T-helper 17 cell (primary cell): ENCODE measurements around the gene CCDC182. TPM values are rescaled to one million over a fixed set of nuclear protein-coding genes. Genes with fewer than 3 reads are reported as not detected.

Source experiments
- ATAC-seq: fragments of 150-1000 bp; cut with Tn5 transposase; 2 replicates; pipeline ENCODE4 v1.10.0; 2021; ENCODE audit warnings: mild to moderate bottlenecking, moderate library complexity
- DNase-seq, 3 donors: peaks; one replicate each; pipeline versions ENCODE4 v3.0.0 to v3.0.0-alpha.2; 2020 to 2021
- H3K9me3 ChIP-seq: one replicate; pipeline ENCODE4 v1.7.0; 2013; ENCODE audit warnings: low read length, mild to moderate bottlenecking; ENCODE audit not compliant: control insufficient read depth, poor library complexity, severe bottlenecking
- H3K27ac Mint-ChIP-seq: one replicate; pipeline ENCODE4 v1.8.0; 2022; ENCODE audit warnings: mild to moderate bottlenecking, moderate library complexity, mixed read lengths
- H3K27me3 Mint-ChIP-seq: one replicate; pipeline ENCODE4 v1.8.0; 2022; ENCODE audit warnings: mixed read lengths
- H3K36me3 Mint-ChIP-seq: one replicate; pipeline ENCODE4 v1.8.0; 2022; ENCODE audit warnings: low read depth, mixed read lengths
- H3K4me1 Mint-ChIP-seq: one replicate; pipeline ENCODE4 v1.8.0; 2022; ENCODE audit warnings: mild to moderate bottlenecking, mixed read lengths
- H3K4me3 Mint-ChIP-seq: one replicate; pipeline ENCODE4 v1.8.0; 2022; ENCODE audit warnings: mild to moderate bottlenecking, moderate library complexity, mixed read lengths
- total RNA-seq, 4 donors: library from RNA in 2 of 4; stranded (reverse) in 2 of 4; gene quantifications; one replicate each; pipeline ENCODE4 v1.2.3 and lab custom pipeline; 2022 to 2026

CCDC182 gene
- total RNA-seq, 2 donors from 2014 or later: not detected

GRCh38 chr17:57773557-57773956 lies 28.5 kb upstream of the CCDC182 start:
- no peaks in the 10 kb centered on the region for H3K9me3 ChIP-seq
- DNase-seq (no peak), ATAC-seq (no peak)
- H3K27ac Mint-ChIP-seq: no peak overlapping the region
- H3K4me3 Mint-ChIP-seq: no peak overlapping the region
- H3K36me3 Mint-ChIP-seq: peaks cover 7% of the 10 kb centered on the region
- H3K4me1 Mint-ChIP-seq: no peaks in the 10 kb centered on the region
- H3K27me3 Mint-ChIP-seq: peaks cover 89% of the 10 kb centered on the region

GRCh38 chr17:57772774-57773173 lies 27.7 kb upstream of the CCDC182 start:
- H3K36me3 Mint-ChIP-seq: peaks cover 7% of the 10 kb centered on the region
- no peak for DNase-seq
- H3K9me3 ChIP-seq: no peaks in the 10 kb centered on the region
- ATAC-seq: no peak
- H3K4me1 Mint-ChIP-seq: no peaks in the 10 kb centered on the region
- H3K27me3 Mint-ChIP-seq: peaks cover 89% of the 10 kb centered on the region
- H3K4me3 Mint-ChIP-seq: no peak overlapping the region
- no peak overlapping the region for H3K27ac Mint-ChIP-seq

GRCh38 chr17:57767561-57767960 lies 22.5 kb upstream of the CCDC182 start:
- ATAC-seq (no peak), DNase-seq (no peak)
- H3K9me3 ChIP-seq: no peaks in the 10 kb centered on the region
- peaks cover 4% of the 10 kb centered on the region for H3K4me1 Mint-ChIP-seq
- H3K36me3 Mint-ChIP-seq: peaks cover 3% of the 10 kb centered on the region
- H3K27ac Mint-ChIP-seq: no peak overlapping the region
- no peak overlapping the region for H3K4me3 Mint-ChIP-seq
- peaks cover 65% of the 10 kb centered on the region for H3K27me3 Mint-ChIP-seq

GRCh38 chr17:57766318-57766943 lies 21.3 kb upstream of the CCDC182 start:
- Mint-ChIP-seq H3K4me3 (no peak overlapping the region), H3K4me1 (peaks cover 4% of the 10 kb centered on the region), H3K36me3 (peaks cover 3% of the 10 kb centered on the region), H3K27ac (no peak overlapping the region), H3K27me3 (peaks cover 64% of the 10 kb centered on the region)
- no peak for DNase-seq
- no peaks in the 10 kb centered on the region for H3K9me3 ChIP-seq
- no peak for ATAC-seq

- Mint-ChIP-seq H3K27me3 (peaks cover 36% of the 10 kb centered on the region), H3K36me3 (no peaks in the 10 kb centered on the region), H3K4me1 (peaks cover 4% of the 10 kb centered on the region), H3K27ac (no peak overlapping the region), H3K4me3 (no peak overlapping the region)
- ATAC-seq (no peak), DNase-seq (no peak)
- no peaks in the 10 kb centered on the region for H3K9me3 ChIP-seq
These were observed 17.6 kb upstream of the CCDC182 start for GRCh38 chr17:57762452-57763395.

- no peak overlapping the region for H3K4me3 Mint-ChIP-seq
- H3K27ac Mint-ChIP-seq: no peak overlapping the region
- peaks cover 2% of the 10 kb centered on the region for H3K4me1 Mint-ChIP-seq
These were observed 16.8 kb upstream of the CCDC182 start for GRCh38 chr17:57761887-57762286.

GRCh38 chr17:57760046-57760445 lies 14.9 kb upstream of the CCDC182 start:
- DNase-seq (no peak), ATAC-seq (no peak)
- H3K9me3 ChIP-seq: no peaks in the 10 kb centered on the region
- no peak overlapping the region for H3K4me3 Mint-ChIP-seq
- H3K27me3 Mint-ChIP-seq: peaks cover 31% of the 10 kb centered on the region
- no peaks in the 10 kb centered on the region for H3K36me3 Mint-ChIP-seq
- no peaks in the 10 kb centered on the region for H3K4me1 Mint-ChIP-seq
- no peak overlapping the region for H3K27ac Mint-ChIP-seq

More at GRCh38 chr17:57761887-57762286, 16.8 kb upstream of the CCDC182 start:
- no peaks in the 10 kb centered on the region for H3K9me3 ChIP-seq
- no peak for DNase-seq
- H3K36me3 Mint-ChIP-seq: no peaks in the 10 kb centered on the region
- no peak for ATAC-seq
- peaks cover 32% of the 10 kb centered on the region for H3K27me3 Mint-ChIP-seq

- no peaks in the 10 kb centered on the region for H3K9me3 ChIP-seq
- no peak overlapping the region for H3K27ac Mint-ChIP-seq
- no peak for ATAC-seq
- H3K4me3 Mint-ChIP-seq: no peak overlapping the region
- H3K27me3 Mint-ChIP-seq: peaks cover 29% of the 10 kb centered on the region
- no peaks in the 10 kb centered on the region for H3K4me1 Mint-ChIP-seq
- H3K36me3 Mint-ChIP-seq: no peaks in the 10 kb centered on the region
- DNase-seq: no peak
These were observed 13.6 kb upstream of the CCDC182 start for GRCh38 chr17:57758654-57759053.

- Mint-ChIP-seq H3K36me3 (no peaks in the 10 kb centered on the region), H3K4me1 (no peaks in the 10 kb centered on the region), H3K27ac (no peak overlapping the region), H3K4me3 (no peak overlapping the region), H3K27me3 (peaks cover 19% of the 10 kb centered on the region)
- no peak for DNase-seq
- no peaks in the 10 kb centered on the region for H3K9me3 ChIP-seq
- no peak for ATAC-seq
These were observed 12.6 kb upstream of the CCDC182 start for GRCh38 chr17:57757735-57758134.

- Mint-ChIP-seq H3K4me3 (no peak overlapping the region), H3K36me3 (no peaks in the 10 kb centered on the region), H3K4me1 (no peaks in the 10 kb centered on the region), H3K27ac (no peak overlapping the region), H3K27me3 (peaks cover 11% of the 10 kb centered on the region)
- ATAC-seq (no peak), DNase-seq (no peak)
- H3K9me3 ChIP-seq: no peaks in the 10 kb centered on the region
These were observed 11.9 kb upstream of the CCDC182 start for GRCh38 chr17:57756951-57757350.

- H3K27me3 Mint-ChIP-seq: peaks cover 7% of the 10 kb centered on the region
- ATAC-seq (no peak), DNase-seq (no peak)
- no peaks in the 10 kb centered on the region for H3K4me1 Mint-ChIP-seq
- H3K36me3 Mint-ChIP-seq: no peaks in the 10 kb centered on the region
- H3K4me3 Mint-ChIP-seq: no peak overlapping the region
- no peak overlapping the region for H3K27ac Mint-ChIP-seq
- H3K9me3 ChIP-seq: no peaks in the 10 kb centered on the region
These were observed 10.5 kb upstream of the CCDC182 start for GRCh38 chr17:57755480-57756070.

GRCh38 chr17:57752031-57752905 lies 7.2 kb upstream of the CCDC182 start:
- Mint-ChIP-seq H3K27ac (no peak overlapping the region), H3K27me3 (peaks cover 18% of the 10 kb centered on the region), H3K4me1 (peaks cover 7% of the 10 kb centered on the region), H3K36me3 (peaks cover 5% of the 10 kb centered on the region), H3K4me3 (no peak overlapping the region)
- ATAC-seq: no peak
- H3K9me3 ChIP-seq: no peaks in the 10 kb centered on the region
- DNase-seq: no peak
